CD4-positive, alpha-beta T cell treated with Interleukin-6 at 100 ng/mL for 8 hours (primary cell): ENCODE measurements around the gene SDHB.

Experiments used
- DNase-seq: peaks from one replicate; pipeline ENCODE4 v3.0.0-alpha.2; 2020; ENCODE audit warnings: mixed read lengths, low spot score

Gene SDHB

GRCh38 chr1:17053685-17054410 is at the start of gene SDHB:
Gene SDHB, minus strand, starts transcription at chr1:17054032. Its CDS starts 13 bp downstream, at chr1:17054019.
- peak; percentile 98 for DNase-seq

DNA sequence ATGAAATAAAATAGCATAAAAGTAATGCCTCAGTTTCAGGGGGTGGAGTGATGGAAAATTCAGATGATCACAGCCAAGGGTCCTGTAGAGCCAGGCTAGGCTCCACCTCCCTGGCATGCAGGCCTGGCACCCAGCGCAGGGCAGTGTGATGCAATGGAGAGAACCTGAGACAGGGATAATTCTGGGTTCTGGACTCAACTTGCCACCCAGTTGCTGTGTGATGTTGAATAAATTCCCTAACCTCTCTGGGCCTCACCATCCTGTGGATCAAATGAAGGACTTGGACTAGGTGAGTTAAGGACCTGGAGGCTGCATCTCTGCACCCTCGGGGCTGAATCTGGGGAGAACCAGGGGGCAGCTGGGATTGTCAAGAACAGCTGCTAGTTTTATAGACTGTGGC is 48.4 kb upstream of the SDHB start:
- no peak for DNase-seq

DNA sequence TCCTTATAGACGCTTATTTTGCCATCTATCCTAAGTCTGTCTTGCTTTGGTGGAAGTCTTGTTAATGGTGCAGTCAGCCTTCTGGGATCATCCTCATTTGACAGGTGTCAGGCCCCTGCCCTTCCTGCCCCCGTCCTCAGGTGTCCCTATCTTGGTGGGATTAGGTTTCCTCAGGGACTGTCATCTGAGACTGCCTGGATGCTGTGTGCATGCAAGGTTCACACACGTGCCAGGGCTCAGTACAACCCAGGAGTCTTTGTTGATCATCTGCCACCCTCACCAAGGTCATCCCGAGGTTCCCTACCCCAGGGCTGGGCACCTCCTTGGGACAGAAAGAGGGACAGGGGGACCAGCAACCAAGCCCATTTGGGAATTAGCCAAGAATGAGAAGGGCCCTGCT is 47.4 kb upstream of the SDHB start:
- DNase-seq = no peak

GRCh38 chr1:17099616-17100340 is 45.9 kb upstream of the SDHB start:
- DNase-seq = no peak

DNA sequence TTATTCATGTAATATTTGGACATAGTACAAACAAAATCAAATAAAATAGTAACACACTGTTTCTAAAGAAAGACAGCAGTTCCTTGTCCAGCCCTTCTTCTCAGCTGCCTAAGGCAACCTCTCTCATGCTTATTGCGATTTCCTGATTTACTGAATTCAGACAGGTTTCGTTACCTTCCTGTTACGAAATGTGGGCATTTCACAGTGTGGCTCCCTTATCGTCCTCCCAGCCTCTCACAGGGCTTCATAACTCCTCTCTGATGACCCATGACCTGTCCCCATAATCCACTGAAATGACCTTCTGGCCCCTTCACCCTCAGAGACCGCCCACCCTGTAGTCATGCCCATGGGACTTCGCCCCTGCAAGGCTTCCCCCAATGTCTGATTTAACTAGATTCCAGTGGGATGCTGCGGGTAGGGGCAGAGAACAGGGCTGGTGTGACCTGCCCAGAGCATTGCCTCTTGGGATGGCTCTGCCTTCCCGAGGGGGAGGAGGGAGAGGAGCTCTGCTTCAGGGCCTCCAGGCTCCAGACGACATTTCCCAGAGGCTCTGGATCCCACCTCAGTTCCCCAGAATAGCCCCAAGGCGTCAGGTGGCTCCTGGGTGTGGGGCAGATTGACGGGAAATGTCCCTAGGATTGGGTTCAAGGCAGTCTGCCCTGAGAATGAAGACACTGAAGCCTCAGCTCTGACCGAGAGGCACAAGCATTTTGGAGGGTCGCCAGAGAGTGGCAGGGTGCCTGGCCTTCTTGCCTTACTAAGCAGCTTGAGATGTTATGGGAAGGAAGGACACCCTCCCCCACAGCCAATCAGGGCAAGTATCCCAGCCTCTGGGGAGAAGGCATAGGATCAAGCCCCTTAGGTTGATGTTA is 44.9 kb upstream of the SDHB start:
- DNase-seq = no peak

DNA sequence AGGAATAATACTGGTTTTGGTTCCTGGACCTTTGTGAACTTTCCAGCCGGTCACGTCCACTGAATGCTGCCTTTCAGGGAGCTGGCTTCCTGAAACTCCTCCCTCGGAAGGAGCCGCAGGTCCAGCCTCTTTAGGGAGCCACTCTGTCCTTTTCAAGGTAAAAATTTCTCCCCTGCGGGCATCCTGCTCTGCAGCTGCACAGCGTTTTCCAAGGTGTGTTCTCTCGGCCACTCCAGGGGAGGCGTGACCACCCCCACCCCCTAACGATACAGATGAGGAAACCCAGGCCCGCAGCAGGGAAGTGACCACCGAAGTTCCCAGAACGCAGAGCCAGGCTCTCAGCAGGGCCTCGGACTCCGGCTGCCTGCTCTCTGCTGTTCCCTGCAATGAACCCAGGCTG is 44.0 kb upstream of the SDHB start:
- no peak for DNase-seq

- DNase-seq = no peak
Measured at GRCh38 chr1:17097147-17097546, 43.3 kb upstream of the SDHB start.

GRCh38 chr1:17096584-17096983 is 42.8 kb upstream of the SDHB start:
- no peak for DNase-seq

DNA sequence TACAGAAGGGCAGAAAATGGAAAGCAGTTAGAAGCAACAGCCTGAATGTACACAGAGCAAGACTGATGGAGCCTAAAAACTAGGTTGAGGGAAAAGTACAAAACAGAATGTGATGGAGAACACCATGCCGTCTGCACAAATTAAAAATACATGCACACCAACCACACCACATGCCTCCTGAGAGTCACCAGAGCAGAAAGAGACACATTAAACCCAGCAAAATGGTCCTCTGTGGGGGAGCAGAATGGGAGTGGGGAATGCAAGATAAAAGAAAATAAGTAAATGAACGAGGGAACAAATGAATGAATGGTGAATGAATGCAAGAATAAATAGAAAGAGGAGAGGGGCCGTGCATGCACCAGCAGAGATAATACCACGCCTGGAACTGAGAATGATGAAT is 41.3 kb upstream of the SDHB start:
- no peak for DNase-seq

GRCh38 chr1:17094664-17095063 is 40.8 kb upstream of the SDHB start:
- no peak for DNase-seq

DNA sequence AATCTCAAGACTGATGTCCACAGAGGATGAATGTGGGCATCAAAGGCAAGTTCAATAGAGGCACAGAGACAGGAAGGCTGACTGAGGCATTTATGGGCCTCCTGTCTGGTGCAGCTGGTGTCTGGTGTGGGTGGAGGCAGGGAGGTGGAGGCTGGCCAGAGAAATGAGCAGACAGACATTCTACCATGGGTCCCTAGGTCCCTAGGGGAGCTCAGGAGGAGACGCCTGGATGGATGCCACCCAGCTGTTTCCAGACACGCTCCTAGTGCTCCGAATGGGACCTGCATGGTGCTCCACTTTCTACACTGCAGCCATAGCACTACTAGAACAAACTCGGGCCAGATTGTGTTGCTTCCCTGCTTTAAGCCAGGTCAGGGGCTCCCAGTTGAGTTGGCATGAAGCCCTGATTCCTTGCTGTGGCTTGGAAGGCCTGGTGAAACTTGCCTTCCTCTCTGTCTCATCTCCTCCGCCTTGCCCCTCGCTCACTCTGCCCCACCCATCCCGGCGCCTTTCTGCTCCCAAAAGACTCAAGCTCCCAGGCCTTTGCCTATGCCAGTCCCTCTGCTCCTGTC is 40.1 kb upstream of the SDHB start:
- no peak for DNase-seq

DNA sequence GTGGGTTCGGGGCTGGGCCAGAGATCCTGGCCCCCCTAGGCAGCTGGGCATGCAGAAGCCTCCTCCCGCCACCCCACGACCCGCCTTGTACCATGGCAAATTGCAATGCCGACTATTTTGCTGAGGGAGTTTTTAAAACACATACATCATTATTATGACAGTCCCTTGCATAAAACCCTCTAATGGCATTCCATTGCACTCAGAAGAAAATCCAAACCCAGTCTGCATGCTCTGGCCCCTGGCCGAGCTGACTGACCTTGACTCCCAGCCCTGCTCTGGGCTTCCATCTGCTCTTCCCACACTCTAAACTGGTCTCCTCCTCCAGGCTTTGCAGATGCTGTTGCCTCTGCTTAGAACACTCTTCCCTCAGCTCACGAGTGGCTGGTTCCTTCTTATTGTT is 37.4 kb upstream of the SDHB start:
- DNase-seq = no peak

DNA sequence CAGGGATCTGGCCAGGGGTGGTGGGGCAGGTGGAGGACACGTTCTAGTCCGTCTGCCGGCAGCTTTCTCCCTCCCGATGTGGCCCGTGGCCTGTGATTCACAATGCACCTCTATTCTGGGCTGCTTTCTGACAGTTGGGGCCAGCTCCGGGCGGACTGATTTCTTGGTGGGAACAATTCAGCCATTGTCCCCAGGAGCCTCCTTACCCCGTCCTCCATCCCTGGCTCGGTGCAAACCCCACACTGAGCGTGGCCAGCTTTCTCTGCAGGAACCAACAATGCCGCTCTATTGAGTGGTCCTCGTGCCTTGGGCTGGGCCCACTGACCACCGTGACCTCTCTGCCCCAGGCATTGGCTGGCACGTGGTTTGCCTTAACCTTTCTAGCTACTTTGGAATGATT is 35.7 kb upstream of the SDHB start:
- DNase-seq = no peak

GRCh38 chr1:17086751-17087150 is 32.9 kb upstream of the SDHB start:
- DNase-seq = no peak

DNA sequence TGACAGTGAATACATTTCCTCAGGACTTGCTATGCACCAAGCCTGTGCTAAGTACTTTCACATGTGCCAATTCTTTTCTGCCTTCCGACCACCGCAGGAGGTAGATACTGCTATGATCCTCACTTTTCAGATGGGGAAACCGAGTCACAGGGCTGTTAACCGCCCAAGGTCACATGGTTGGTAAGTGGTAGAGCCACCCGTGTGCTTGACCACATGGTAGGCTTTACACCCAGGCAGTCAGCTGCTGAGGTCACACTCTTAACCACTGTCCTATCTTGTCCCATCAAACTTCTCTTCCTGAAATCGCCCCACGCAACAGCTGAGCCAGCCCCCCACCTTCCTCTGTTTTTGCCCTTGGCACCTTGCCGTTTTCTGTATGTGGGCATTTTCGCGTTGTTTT is 31.0 kb upstream of the SDHB start:
- DNase-seq = no peak

DNA sequence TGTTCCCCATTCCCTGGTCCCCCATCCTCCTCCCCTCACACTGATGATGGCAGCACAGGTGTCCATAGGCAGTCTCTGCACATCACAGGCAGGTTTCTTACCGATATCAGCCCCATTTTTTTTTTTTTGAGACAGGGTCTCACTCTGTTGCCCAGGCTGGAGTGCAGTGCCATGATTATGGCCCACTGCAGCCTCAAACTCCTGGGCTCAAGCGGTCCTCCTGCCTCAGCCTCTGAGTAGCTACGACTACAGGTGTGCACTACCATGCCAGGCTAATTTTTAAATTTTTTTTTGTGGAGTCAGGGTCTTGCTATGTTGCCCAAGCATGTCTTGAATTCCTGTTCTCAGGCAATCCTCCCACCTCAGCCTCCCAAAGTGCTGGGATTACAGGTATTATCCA is 28.9 kb upstream of the SDHB start:
- DNase-seq = no peak

DNA sequence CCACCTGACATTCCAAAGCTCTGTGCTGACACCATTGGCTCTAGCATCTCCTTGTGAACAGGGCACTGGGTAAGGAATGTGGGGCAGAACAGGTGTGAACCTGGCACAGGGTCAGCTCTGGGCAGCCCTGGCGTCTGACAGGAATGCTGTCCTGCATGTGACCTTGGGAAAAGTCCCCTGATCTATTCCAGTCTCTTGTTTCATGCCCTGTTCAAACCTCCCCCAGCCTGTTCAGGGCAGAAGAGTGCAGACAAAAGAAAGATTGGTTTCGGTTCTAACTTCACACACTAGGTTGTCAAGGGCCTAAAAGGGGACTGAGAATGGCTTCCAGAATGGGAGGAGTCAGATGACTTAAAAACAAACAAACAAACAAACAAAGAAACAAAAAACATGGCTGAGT is 27.6 kb upstream of the SDHB start:
- no peak for DNase-seq

GRCh38 chr1:17080880-17081279 is 27.0 kb upstream of the SDHB start:
- no peak for DNase-seq

DNA sequence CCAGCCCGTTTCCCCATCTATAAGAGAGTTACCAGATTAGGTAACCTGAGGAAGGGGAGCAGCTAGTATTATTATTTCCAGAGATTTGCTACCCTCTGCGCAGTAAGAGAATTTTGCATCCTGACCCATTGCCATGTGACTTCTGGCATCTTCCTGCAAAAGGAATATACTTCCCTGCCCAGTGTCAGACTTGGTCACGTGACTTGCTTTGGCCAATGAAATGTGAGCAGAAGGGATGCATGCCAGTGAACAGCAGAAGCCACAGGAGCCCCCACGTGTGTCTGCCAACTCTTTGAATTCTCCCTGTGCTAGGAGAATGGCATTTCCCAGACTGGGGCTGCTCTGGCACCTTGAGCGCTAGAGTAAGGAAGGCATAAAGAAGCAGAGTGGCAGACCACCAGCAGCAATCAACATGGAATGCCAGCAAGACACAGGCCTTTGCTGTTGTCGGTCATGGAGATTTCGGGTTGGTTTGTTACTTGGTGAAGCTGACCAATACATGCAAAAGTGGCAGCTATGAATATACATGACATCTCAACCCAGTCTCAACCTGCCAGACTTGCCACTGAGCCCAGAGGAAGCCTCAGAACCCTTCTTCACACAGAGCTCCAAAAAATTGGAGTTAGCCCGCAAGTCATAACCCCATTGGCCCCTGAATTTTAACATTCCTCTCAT is 26.4 kb upstream of the SDHB start:
- no peak for DNase-seq

- DNase-seq = no peak
Measured at GRCh38 chr1:17078991-17079868, 25.4 kb upstream of the SDHB start.
